Middle frontal gyrus (tissue), 1 donor: ENCODE results near the gene ZBTB8B.
"Not testable (repeated sequence)": the region's sequence is repeated elsewhere in the genome, so short reads cannot be mapped to it uniquely, and the experiment has no call there.

Experiments
- DNase-seq: peaks from one replicate; pipeline ENCODE4 v3.0.0-alpha.2; 2015; ENCODE audit warnings: low spot score; ENCODE audit errors: extremely low spot score

ZBTB8B gene

GRCh38 chr1:32468791-32469190, 3.9 kb downstream of the ZBTB8B start:
- no peak for DNase-seq

- no peak for DNase-seq
These were observed 5.6 kb downstream of the ZBTB8B start for GRCh38 chr1:32470431-32470830.

- DNase-seq: no peak
These were observed 6.3 kb downstream of the ZBTB8B start for GRCh38 chr1:32470991-32471694.

DNA sequence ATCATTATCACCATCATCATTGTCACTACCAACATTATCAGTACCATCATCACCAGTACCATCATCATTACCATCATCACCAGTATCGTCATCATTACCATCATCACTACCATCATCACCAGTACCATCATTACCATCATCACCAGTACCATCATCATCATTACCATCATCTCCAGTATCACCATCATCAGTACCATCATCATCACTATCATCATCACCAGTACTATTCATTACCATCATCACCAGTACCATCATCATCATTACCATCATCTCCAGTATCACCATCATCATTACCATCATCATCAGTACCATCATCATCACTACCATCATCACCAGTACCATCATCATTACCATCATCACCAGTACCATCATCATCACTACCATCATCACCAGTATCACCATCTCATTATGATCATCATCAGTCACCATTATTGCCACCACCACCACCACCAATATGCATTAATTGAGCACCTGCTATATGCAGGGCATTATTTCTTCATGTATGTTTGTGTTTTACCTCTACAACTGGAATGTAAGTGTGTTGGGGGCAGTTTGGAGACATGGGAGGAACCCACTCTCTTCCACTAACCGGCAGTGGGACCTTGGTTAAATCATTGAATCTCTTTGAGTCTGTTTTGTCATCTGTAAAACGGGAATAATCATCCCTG, 7.0 kb downstream of the ZBTB8B start:
- no peak for DNase-seq

DNA sequence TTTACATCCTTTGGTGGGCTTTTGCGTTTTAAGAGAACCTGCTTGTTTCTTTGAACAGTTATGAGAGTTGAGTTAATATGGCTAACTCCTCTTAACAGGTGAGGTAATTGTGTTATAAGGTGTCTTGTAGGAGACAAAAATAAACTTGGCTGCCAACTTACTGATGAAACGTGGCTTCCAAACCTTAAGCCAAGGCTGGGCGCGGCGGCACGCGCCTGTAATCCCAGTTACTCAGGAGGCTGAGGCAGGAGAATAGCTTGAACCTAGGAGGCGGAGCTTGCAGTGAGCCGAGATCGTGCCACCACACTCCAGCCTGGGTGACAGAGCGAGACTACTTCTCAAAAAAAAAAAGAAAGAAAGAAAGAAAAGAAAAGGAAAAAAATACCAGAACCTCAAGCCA, 8.1 kb downstream of the ZBTB8B start:
- not testable (repeated sequence) for DNase-seq

DNA sequence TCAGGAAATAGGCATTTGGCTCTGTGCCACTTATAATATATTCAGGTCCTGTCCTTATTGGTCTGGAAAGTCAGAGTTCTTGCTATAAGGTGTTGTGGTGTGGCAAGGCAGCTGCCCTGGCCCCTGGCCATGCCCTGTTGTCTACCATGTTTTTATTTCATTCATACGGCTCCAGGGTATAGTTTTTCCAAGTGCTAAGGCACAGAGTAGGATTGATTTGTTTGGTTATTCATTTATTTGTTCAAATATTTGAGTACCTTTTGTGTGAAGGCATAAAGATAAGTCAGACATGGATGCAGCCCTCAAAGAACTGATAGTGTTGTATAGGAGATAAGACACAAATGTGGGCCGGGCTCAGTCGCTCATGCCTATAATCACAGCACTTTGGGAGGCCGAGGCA, 10.1 kb downstream of the ZBTB8B start:
- DNase-seq: no peak

DNA sequence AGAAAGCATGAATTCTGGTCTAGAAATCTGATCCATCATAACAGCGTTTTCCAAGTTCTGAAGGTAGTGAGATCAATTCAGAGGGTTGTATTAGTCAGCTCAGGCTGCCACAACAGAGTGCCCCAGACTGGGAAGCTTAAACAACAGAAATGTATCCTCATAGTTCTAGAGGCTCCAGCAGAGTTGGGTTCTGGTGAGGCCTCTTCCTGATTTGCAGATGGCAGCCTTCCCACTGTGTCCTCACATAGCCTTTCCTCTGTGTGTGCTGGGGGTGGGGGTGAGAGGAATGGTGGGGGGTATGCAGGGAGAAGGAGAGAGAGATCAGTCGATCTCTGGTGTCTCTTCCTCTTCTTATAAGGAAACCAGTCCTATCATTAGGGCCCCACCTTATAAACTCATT, 15.1 kb downstream of the ZBTB8B start:
- DNase-seq: no peak

DNA sequence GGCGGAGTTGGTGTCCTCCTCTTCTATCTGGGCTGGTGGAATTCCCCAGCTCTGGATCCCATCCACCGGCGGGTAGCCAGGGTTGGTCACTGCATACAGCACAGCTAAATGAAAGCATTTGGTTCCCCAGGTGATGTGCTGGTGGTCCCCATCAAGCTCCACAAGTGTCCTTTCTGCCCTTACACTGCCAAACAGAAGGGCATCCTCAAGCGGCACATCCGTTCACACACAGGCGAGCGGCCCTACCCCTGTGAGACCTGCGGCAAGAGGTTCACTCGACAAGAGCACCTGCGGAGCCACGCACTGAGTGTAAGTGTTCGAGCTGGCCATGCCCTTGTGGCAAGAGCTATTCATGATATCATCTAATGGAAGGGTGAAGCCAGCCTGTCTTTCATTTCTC, 15.9 kb downstream of the ZBTB8B start:
- no peak for DNase-seq

DNA sequence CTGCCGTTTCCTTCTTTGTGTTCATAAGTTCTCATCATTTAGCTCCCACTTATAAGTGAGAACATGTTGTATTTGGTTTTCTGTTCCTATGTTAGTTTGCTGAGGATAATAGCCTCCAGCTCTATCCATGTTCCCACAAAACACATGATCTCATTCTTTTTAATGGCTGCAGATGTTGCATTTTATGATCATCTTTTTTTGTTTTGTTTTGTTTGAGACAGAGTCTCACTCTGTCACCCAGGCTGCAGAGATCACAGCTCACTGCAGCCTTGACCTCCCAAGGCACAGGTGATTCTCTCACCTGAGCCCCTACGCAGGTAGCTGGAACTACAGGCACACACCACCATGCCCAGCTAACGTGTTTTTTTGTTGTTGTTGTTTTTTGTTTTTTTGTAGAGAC, 16.9 kb downstream of the ZBTB8B start:
- not testable (repeated sequence) for DNase-seq

DNA sequence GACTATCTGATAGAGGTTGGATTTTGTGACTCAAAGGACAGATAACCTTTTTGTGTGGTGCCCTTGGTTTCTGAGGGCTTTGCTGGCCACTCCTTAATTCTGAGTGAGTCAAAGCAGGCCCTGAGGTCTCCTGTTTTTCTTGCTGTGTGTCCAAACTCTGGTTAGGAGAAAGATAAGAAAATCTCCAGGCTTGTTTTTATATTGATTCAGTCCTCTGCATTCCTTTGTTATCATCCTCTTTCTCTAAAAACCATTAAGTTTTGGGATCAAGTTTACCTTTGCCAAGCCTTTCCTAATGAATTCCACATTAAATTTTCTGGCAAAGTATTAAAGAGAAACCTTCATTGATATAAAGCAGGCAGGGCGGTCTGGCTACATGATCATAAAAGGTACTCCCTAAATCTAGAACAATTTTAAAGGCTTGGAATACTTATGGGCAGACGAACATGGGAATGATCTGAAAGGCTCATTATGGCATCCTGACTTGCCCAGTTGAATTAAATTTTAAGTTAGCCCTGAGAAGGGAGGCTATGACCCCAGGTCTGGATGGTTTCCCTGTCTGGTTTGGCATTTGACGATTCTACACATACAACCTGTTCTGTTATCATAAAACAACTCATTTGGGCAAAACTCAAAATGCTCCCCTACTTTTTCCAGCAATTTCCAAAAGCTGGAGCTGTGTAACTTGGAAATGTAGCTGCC, 20.8 kb downstream of the ZBTB8B start:
- DNase-seq: no peak

DNA sequence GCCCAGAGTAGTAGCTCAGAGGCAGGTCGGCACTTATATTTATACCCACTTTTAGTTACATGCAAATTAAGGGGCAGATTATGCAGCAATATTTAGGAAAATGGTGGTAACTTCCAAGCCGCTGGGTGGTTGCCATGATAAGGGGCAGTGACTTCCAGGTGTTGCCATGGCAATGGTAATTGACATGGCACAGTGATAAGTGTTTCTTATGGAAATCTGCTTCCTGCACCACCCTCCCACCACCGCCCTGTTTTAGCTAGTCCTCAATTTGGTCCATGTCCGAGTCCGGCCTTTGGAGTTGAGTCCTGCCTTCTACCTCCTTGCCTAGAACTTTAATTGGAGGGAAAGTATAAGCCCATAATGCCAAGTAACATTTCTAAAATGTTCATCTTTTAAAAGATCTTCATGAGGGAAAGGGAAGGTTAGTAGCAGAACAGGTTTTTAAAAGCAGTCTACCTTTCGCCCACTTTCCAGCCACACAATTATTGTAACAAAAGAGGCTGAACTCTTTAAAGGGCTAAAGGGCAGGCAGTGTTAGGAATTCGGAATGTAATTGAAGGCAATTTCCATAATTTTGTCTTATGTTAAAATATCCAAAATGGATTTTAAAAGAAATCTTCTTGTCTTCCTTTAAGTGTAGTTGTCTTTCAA, 21.7 kb downstream of the ZBTB8B start:
- DNase-seq: no peak

DNA sequence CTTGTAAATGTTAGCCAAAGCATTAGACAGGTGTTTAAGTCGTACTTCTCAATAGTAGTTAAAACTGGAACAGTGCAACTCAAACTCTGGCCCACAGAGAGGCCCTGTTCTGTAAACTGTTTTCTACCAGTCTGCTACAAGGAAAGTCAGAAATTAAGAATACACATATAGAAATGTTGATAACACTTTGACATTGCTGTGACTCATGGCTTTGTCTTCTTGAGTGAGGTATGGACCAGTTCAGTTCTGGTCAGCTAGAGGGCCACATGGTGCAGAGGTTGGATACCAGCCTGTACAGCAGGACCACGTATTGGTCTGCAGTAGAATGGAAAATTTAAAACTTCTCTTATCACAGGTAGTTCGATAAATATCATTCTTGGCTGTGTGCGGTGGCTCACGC, 22.3 kb downstream of the ZBTB8B start:
- no peak for DNase-seq

DNA sequence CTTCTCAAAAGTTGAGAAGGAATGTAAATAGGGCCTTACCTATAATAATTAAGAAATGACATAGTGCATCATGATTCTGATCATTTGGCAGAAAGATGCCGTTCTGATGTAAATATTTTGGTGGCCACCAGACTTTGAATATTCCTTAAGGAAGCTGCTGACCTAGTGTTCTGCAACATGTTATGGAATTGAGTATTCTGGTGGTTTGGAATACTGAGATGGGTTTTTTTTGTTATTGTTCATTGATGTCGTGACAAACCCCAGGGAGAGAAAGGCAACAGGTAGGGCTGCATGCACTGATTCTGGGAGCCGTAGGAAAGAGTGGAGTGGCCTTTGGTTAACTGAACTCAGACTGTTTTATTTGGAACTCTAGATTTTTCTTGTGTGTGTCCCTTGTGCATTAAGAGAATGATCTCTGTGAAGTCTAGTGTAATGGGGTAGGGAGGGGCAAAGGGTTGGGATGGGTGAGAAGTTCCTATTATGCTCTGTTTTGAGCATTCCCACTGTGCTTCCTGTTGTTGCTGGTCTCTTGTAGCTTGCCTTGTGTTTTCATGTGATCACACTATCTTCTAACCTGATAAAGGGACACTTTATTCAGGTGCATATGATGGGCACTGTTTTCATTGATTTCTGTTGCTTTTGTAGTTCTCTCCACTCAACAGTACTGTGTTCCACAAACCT, 25.0 kb downstream of the ZBTB8B start:
- no peak for DNase-seq

DNA sequence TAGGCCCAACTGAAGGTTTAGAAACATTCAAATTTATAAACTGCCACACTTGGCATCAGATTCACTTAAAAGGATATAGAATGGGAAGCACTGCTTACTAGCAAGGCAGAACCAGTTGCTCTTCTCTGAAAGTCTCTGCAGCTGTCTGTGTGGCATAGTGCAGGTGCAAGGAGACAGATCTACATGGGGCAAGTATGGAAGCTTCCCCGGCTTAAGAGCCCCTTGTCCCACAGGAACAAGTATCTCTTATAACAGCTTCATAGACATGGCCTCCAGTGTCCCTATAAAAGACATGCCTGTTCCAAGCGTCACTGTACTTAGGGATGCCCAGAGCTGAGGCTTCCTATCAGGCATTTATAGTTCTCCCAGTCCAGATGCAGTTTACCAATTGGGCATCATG, 26.5 kb downstream of the ZBTB8B start:
- DNase-seq: no peak

DNA sequence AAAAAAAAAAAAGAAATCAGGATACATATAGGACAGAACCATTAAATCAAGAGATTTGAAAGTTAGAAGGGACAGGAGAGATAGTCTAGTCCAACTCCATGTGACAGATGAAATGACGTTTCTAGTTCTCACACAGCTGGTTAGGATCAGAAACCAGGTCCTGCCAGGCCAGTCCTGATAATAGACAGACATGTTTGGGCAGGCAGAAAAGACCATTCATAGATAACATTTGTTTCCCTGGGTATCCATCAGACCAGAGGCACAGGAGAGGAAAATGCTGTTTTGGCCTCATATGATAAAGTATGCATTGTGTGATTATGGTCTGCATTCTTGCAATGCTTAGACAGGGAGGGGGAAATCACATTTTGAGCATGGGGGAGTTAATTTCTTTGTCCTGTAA, 29.3 kb downstream of the ZBTB8B start:
- DNase-seq: no peak

DNA sequence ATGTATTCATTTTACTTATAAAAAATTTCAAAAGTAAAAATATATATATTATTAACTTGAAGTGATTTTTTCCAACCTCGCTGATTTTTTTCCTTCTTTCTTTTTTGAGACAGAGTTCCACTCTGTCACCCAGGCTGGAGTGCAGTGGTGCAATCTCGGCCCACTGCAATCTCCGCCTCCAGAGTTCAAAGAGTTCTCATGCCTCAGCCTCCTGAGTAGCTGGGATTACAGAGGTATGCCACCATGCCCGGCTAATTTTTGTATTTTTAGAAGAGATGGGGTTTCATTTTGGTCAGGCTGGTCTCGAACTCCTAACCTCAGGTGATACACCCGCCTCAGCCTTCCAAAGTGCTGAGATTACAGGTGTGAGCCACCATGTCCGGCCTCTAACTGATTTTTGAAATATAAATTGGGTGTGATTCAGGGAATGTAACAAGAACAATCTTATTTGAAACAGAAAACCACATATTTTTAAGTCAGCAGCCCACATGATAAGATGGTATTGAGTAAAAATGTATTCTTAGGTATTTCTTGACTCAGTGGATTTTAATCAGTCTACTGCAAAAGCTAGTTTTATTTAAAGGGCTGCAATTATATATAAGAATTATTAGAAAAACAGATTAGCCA, 30.0 kb downstream of the ZBTB8B start:
- no peak for DNase-seq

- DNase-seq: no peak
These were observed 31.3 kb downstream of the ZBTB8B start for GRCh38 chr1:32496127-32496526.

DNA sequence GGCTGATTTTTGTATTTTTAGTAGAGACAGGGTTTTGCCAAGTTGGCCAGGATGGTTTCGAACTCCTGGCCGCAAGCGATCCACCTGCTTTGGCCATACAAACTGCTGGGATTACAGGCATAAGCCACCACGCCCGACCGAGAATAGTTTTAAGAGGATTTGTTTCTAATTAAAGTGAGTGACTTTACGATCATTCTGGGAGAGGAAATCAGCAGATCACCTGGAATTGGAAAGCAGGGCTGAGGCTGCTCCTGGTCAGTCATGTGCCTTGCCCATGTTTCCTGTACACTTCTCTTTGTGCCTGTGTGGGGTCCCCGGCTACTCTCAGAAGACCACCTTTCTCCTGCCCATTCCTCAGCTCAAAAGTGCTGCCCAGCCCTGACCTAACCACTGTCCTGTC, 33.9 kb downstream of the ZBTB8B start:
- DNase-seq: no peak

GRCh38 chr1:32500387-32501209, 35.7 kb downstream of the ZBTB8B start:
- peak; percentile 6 for DNase-seq

GRCh38 chr1:32501865-32502264, 37.0 kb downstream of the ZBTB8B start:
- DNase-seq: no peak
